Measurements from ENCODE around the gene DOLPP1.
A peak's percentile ranks its signal among the peaks of the same experiment; 100 is the strongest.

DNA sequence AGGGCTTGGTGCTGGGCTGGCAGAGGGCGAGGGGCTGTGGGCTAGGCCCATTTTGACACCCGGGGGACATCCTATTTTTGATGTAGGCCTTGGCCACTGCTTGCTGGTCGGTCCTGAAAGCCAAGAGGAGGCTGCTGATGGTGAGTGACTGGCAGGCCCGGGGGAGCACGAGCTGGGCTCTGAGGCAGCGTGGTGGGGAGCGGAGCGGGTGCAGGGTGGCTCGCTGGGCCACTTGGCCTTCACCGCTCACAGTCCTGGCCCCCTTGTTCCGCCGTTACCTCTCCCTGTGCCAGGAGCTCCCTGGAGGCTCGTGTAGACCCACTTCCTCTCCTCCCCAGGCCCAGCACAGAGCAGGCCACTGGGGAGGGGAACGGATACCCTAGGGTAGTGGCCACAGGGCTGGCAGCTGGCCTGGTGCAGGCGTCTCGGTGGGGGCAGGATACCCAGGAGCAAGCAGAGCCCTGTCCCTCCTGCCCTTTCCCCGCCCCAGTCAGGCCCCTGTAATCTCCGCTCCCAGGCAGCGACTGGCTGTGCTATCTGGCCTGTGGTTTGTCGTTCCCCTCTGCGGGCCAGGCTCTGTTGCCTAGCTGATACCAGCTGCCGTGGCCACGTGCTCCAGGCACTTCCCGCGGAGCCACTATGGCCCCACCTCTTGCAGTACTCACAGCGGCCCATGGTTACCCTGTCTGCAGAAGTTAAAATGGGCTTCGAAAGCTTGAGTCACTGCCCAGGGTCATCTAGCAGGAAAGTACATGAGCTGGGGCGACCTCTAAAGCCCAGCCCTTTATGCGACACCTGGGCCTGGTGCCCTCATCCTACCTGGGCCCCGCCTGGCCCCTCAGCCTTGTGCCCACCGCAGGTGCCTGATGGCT lies 11.7 kb upstream of the DOLPP1 start:
- peak; percentile 73 for TF ChIP-seq POLR2A (IDR thresholded peaks at IDR 0.05; ENCODE audit: low read length)
- peak; percentile 98 for TF ChIP-seq GATA1 (IDR thresholded peaks at IDR 0.05; ENCODE audit: low read depth, low read length)
